ENCODE results near the gene SPEN.

GRCh38 chr1:15974855-15975254 lies 127.3 kb downstream of the SPEN start:
- TF ChIP-seq CTCF (IDR thresholded peaks at IDR 0.05; ENCODE audit: low read length) (no peak), EZH2 (IDR thresholded peaks at IDR 0.05; ENCODE audit: borderline replicate concordance, low read length) (no peak)
